ENCODE data around the gene MASTL.

The MASTL gene

DNA sequence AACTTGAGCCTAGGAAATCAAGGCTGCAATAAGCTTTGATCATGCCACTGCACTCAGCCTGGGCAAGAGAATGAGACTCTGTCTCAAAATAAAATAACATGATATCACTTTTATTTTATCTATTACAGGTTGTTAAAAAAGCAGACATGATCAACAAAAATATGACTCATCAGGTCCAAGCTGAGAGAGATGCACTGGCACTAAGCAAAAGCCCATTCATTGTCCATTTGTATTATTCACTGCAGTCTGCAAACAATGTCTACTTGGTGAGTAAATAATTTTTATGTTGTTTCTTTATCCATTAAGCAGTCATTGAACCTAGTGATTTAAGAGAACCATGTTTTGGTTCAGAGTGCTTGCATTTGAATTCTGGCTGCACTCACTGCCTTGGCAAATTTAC is 3.3 kb downstream of the MASTL start:
- Histone ChIP-seq H3K9ac (ENCODE audit: low read length) (no peak overlapping the region), H3K4me1 (ENCODE audit: control insufficient read depth, insufficient read depth, low read length) (peaks cover 6% of the 10 kb centered on the region), H3K27me3 (ENCODE audit: control insufficient read depth, insufficient read depth, low read length) (no peaks in the 10 kb centered on the region), H3K36me3 (ENCODE audit: control insufficient read depth, insufficient read depth, low read length) (peaks cover 4% of the 10 kb centered on the region), H3K4me3 (ENCODE audit: low read length) (no peak overlapping the region), H3K27ac (ENCODE audit: low read depth, low read length) (no peak overlapping the region)

DNA sequence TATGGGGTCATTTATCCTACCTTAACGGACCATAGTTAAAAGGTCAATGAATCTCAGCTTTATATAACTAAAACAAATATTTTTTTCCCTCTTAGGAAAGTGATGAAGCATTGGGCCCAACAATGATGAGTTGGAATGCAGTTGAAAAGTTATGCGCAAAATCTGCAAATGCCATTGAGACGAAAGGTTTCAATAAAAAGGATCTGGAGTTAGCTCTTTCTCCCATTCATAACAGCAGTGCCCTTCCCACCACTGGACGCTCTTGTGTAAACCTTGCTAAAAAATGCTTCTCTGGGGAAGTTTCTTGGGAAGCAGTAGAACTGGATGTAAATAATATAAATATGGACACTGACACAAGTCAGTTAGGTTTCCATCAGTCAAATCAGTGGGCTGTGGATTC is 14.7 kb downstream of the MASTL start:
- no peaks in the 10 kb centered on the region for H3K4me1 ChIP-seq (ENCODE audit: control insufficient read depth, insufficient read depth, low read length)
- no peak overlapping the region for H3K4me3 ChIP-seq (ENCODE audit: low read length)
- no peaks in the 10 kb centered on the region for H3K27me3 ChIP-seq (ENCODE audit: control insufficient read depth, insufficient read depth, low read length)
- no peak overlapping the region for H3K27ac ChIP-seq (ENCODE audit: low read depth, low read length)
- H3K36me3 ChIP-seq (ENCODE audit: control insufficient read depth, insufficient read depth, low read length), result peaks cover 13% of the 10 kb centered on the region
- H3K9ac ChIP-seq (ENCODE audit: low read length), result no peak overlapping the region

DNA sequence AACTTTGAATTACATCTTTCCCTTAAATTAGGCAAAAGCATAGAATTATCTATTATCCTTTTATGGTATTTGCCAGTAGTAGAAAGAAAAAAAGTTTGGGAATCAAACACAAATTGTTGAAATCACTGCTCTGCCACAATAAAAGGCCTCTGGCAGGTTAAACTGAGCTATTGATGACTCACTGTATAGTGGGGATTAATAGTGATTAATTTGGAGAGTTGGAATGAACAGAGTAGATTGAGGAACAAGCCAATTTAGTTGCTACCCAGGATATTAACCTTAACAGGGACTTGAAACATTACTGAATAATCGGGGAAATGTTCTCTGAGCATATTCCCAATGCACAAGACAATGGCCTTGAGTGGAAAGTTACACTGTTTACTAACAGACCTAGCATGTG is 33.1 kb downstream of the MASTL start:
- peaks cover 2% of the 10 kb centered on the region for H3K36me3 ChIP-seq (ENCODE audit: control insufficient read depth, insufficient read depth, low read length)
- no peaks in the 10 kb centered on the region for H3K4me1 ChIP-seq (ENCODE audit: control insufficient read depth, insufficient read depth, low read length)
- H3K9ac ChIP-seq (ENCODE audit: low read length), result no peak overlapping the region
- no peaks in the 10 kb centered on the region for H3K27me3 ChIP-seq (ENCODE audit: control insufficient read depth, insufficient read depth, low read length)
- H3K27ac ChIP-seq (ENCODE audit: low read depth, low read length), result no peak overlapping the region
- no peak overlapping the region for H3K4me3 ChIP-seq (ENCODE audit: low read length)

DNA sequence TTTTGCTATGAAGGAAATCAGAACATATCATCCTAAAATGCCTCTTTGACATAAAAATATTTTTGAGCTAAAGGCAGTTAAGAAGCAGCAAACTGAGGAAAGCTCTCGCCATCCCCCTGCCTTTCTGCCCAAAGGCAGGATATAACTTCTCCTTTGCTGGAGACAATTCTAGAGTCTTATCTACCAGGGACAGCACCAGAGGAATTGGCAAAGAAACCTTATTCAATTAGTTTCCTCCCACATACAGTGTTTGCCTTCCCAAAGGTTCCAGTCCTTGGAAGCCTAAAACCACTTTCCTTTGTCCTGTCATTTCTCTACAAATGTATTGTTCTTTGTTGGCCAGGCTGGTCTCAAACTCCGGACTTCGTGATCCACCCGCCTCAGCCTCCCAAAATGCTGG is 33.7 kb downstream of the MASTL start:
- H3K27me3 ChIP-seq (ENCODE audit: control insufficient read depth, insufficient read depth, low read length), result no peaks in the 10 kb centered on the region
- no peak overlapping the region for H3K9ac ChIP-seq (ENCODE audit: low read length)
- no peak overlapping the region for H3K27ac ChIP-seq (ENCODE audit: low read depth, low read length)
- H3K36me3 ChIP-seq (ENCODE audit: control insufficient read depth, insufficient read depth, low read length), result peaks cover 2% of the 10 kb centered on the region
- H3K4me1 ChIP-seq (ENCODE audit: control insufficient read depth, insufficient read depth, low read length), result no peaks in the 10 kb centered on the region
- H3K4me3 ChIP-seq (ENCODE audit: low read length), result no peak overlapping the region

DNA sequence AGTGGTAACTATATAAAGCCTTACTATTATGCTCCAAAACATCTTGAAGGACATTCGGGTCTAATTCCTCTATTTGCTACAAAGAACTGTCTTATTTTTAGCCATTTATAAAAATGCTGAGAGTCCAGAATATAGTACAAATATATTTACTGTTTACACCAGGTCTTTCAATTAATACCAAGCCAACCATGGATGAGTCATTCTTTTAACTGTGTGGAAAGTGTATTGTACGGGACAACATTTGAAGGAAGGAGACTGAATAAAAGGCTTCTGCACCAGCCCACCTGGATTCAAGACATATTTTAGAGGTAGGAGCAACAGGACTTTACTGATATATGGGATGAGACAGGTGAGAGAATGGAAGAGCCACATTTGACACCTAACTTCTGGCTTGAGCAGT is 35.4 kb downstream of the MASTL start:
- H3K27me3 ChIP-seq (ENCODE audit: control insufficient read depth, insufficient read depth, low read length), result no peaks in the 10 kb centered on the region

DNA sequence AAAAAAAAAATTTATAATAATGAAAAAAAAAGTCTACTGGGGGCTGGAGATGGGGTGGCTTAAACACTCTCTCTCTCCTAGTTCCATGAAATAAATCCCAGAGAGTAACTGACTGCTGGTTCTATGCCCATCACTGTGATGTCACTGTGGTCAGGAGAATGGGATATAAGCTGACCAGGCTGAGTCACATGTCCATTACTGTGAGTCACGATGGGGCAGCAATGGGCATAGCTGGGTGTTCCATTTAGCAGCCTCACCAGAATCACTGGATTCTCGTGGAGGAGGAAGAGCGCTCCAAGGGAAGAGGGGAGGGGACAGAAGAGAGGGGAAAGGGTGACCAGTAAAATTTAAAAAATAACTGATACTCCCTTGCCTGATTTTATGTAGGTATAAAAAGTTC is 37.1 kb downstream of the MASTL start:
- Histone ChIP-seq H3K27ac (ENCODE audit: low read depth, low read length) (no peak overlapping the region), H3K36me3 (ENCODE audit: control insufficient read depth, insufficient read depth, low read length) (no peaks in the 10 kb centered on the region), H3K27me3 (ENCODE audit: control insufficient read depth, insufficient read depth, low read length) (no peaks in the 10 kb centered on the region), H3K4me1 (ENCODE audit: control insufficient read depth, insufficient read depth, low read length) (no peaks in the 10 kb centered on the region), H3K4me3 (ENCODE audit: low read length) (no peak overlapping the region), H3K9ac (ENCODE audit: low read length) (no peak overlapping the region)

More for the DNA sequence above, 35.4 kb downstream of the MASTL start:
- Histone ChIP-seq H3K36me3 (ENCODE audit: control insufficient read depth, insufficient read depth, low read length) (peaks cover 2% of the 10 kb centered on the region), H3K9ac (ENCODE audit: low read length) (no peak overlapping the region), H3K27ac (ENCODE audit: low read depth, low read length) (no peak overlapping the region), H3K4me3 (ENCODE audit: low read length) (no peak overlapping the region), H3K4me1 (ENCODE audit: control insufficient read depth, insufficient read depth, low read length) (no peaks in the 10 kb centered on the region)

DNA sequence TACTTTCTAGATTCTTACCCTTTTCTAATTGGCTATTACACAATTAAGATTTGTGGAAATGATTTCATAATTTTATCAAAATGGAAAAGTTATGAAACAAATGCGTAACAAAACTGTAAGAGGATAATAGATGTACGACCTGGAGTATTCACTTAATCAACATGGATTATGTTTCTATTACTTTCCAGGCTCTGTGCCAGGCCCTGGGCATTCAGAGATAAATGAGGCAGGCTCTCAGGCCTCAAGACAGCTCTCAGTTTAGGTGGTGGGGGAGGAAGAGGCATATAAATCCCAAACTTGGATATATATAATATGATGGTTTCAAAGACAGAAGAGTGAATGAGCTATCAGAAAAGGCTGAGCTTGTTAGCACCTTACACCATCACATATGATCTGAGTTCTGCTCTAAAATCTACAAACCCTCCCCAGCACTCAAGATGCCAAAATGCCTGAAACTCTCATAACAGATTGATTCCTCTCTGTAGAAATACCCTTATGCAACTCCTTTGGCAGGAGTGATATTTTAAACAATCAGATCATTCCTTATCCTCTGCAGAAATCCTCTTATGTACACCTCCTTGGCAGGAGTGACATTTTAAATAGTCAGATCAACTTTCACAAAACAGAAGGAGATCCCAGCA is 42.9 kb downstream of the MASTL start:
- Histone ChIP-seq H3K36me3 (ENCODE audit: control insufficient read depth, insufficient read depth, low read length) (peaks cover under 1% of the 10 kb centered on the region), H3K4me3 (ENCODE audit: low read length) (no peak overlapping the region), H3K27ac (ENCODE audit: low read depth, low read length) (no peak overlapping the region), H3K4me1 (ENCODE audit: control insufficient read depth, insufficient read depth, low read length) (no peaks in the 10 kb centered on the region), H3K9ac (ENCODE audit: low read length) (no peak overlapping the region), H3K27me3 (ENCODE audit: control insufficient read depth, insufficient read depth, low read length) (no peaks in the 10 kb centered on the region)

DNA sequence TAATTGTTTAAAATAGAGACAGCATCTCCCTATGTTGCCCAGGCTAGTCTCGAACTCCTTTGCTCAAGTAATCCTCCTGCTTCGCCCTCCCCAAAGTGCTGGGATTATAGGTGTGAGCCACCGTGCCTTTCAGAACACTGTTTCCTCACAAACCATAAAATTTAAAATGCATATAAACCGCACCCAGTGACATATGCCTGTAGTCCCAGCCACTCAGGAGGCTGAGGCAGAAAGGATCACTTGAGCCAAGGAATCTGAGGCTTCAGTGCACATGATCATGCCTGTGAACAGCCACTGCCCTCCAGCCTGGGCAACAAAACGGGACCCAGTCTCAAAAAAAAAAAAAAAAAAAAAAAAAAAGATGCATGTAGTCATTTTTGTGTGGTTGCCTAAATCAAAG is 48.7 kb downstream of the MASTL start:
- no peak overlapping the region for H3K9ac ChIP-seq (ENCODE audit: low read length)
- peaks cover 24% of the 10 kb centered on the region for H3K36me3 ChIP-seq (ENCODE audit: control insufficient read depth, insufficient read depth, low read length)
- no peak overlapping the region for H3K27ac ChIP-seq (ENCODE audit: low read depth, low read length)
- no peaks in the 10 kb centered on the region for H3K27me3 ChIP-seq (ENCODE audit: control insufficient read depth, insufficient read depth, low read length)
- no peaks in the 10 kb centered on the region for H3K4me1 ChIP-seq (ENCODE audit: control insufficient read depth, insufficient read depth, low read length)
- H3K4me3 ChIP-seq (ENCODE audit: low read length), result no peak overlapping the region

DNA sequence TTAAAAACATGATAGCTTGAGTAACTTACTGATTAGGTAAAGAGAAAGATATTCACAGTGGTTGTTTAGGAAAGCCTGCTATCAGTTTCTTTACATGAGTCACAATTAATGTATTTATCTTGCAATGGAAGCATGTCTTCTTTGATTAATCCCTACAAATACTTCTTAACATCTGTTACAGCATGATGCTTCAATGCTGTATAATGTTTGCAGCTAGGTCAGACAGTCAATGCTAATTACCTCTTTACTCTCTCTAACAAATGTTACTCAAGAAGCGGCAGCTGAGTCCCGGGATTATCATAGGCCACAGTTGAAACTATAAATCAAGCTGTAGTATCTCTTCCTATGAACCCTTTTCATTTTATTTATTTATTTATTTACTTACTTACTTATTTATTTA is 52.2 kb downstream of the MASTL start:
- Histone ChIP-seq H3K4me3 (ENCODE audit: low read length) (no peak overlapping the region), H3K36me3 (ENCODE audit: control insufficient read depth, insufficient read depth, low read length) (peaks cover 33% of the 10 kb centered on the region), H3K27me3 (ENCODE audit: control insufficient read depth, insufficient read depth, low read length) (no peaks in the 10 kb centered on the region), H3K4me1 (ENCODE audit: control insufficient read depth, insufficient read depth, low read length) (no peaks in the 10 kb centered on the region), H3K9ac (ENCODE audit: low read length) (no peak overlapping the region), H3K27ac (ENCODE audit: low read depth, low read length) (no peak overlapping the region)

DNA sequence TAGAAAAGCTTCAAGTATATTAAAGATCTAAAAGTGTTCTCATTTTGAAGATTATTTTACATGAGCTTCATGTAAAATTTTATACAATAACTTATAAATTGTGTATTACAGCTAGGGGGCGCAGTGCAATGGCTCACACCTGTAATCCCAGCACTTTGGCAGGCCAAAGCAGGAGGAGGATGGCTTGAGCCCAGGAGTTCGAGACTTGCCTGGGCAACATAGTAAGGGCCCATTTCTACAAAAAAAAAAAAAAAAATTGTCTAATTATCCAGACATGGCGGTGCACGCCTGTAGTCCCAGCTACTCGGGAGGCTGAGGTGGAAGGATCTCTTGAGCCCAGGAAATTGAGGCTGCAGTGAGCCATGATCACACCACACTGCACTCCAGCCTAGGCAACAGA is 68.8 kb downstream of the MASTL start:
- no peak overlapping the region for H3K27ac ChIP-seq (ENCODE audit: low read depth, low read length)
- H3K36me3 ChIP-seq (ENCODE audit: control insufficient read depth, insufficient read depth, low read length), result peaks cover 7% of the 10 kb centered on the region

DNA sequence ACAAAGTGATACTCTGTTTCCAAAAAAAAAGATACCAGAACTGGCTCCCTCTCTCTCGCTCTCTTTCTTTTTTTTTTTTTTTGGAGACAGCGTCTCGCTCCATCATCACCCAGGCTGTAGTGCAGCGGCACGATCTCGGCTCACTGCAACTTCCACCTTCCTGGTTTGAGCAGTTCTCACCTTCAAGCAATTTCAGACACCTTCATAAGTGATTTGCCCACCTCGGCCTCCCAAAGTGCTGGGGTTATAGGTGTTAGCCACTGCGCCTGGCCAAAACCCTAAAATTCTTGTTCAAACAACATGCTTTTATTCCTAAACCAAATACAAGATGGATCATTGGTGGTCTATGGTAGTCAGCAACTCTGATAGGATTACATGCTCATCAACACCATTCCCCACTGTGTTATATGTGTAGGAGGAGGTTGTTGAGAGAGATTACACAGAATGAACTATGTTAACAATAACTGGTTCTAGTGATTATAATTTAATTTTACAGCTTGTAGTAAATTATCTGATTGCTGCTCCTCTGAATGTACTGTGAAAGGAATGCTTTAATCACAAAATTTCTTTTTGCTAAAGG is 69.9 kb downstream of the MASTL start:
- no peak overlapping the region for H3K9ac ChIP-seq (ENCODE audit: low read length)
- no peaks in the 10 kb centered on the region for H3K4me1 ChIP-seq (ENCODE audit: control insufficient read depth, insufficient read depth, low read length)
- H3K27ac ChIP-seq (ENCODE audit: low read depth, low read length), result no peak overlapping the region
- H3K4me3 ChIP-seq (ENCODE audit: low read length), result no peak overlapping the region
- peaks cover 7% of the 10 kb centered on the region for H3K36me3 ChIP-seq (ENCODE audit: control insufficient read depth, insufficient read depth, low read length)
- H3K27me3 ChIP-seq (ENCODE audit: control insufficient read depth, insufficient read depth, low read length), result no peaks in the 10 kb centered on the region

More for the DNA sequence above, 68.8 kb downstream of the MASTL start:
- H3K9ac ChIP-seq (ENCODE audit: low read length), result no peak overlapping the region
- no peaks in the 10 kb centered on the region for H3K4me1 ChIP-seq (ENCODE audit: control insufficient read depth, insufficient read depth, low read length)
- H3K27me3 ChIP-seq (ENCODE audit: control insufficient read depth, insufficient read depth, low read length), result no peaks in the 10 kb centered on the region
- H3K4me3 ChIP-seq (ENCODE audit: low read length), result no peak overlapping the region

DNA sequence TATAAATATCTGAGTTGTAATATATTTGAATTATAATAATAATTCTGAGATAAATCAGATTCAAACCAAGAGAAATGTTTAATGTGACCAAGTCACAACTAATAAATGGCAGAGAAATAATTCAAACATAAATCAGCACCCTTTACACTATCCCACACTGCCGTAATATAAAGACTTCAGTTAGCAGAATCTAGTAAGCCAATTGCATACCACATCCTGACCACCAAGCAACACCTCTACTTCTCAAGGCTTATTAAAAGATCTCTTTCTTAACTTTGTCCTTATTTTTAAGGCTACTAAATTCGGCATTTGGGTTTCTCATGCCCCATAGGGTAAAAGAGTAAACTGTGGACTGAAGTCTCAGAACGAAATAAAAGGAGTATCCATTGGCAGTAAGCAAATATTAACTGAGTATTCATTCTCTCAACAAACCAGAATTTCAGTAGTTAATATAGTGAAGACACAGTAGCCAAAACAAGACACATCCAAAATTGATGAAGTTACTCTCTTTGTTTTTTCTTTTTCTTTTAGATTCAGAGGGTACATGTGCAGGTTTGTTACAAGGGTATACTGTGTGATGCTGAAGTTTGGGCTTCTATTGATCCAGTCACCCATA is 70.6 kb downstream of the MASTL start:
- Histone ChIP-seq H3K27ac (ENCODE audit: low read depth, low read length) (no peak overlapping the region), H3K4me3 (ENCODE audit: low read length) (no peak overlapping the region), H3K4me1 (ENCODE audit: control insufficient read depth, insufficient read depth, low read length) (no peaks in the 10 kb centered on the region), H3K9ac (ENCODE audit: low read length) (no peak overlapping the region), H3K27me3 (ENCODE audit: control insufficient read depth, insufficient read depth, low read length) (no peaks in the 10 kb centered on the region), H3K36me3 (ENCODE audit: control insufficient read depth, insufficient read depth, low read length) (peaks cover 7% of the 10 kb centered on the region)

DNA sequence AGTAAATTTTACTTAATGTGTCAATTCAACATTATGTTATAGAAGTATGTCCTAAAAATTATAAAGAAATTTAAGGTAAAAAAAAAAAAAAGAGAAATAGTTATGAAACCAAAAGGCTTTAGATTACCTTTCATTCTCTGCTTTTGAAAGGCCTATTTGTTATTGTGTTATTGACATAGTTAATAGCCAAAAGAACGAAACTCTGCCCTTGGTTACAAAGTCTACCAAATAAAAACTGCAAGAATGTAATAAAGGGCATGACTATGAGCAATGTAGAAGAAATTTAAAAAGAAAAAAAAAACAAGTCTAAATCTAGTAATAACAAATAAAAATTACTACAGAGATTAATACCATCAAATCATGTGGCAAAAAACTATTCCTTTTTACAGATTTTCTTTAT is 74.9 kb downstream of the MASTL start:
- no peak overlapping the region for H3K4me3 ChIP-seq (ENCODE audit: low read length)
- H3K27ac ChIP-seq (ENCODE audit: low read depth, low read length), result no peak overlapping the region
- no peaks in the 10 kb centered on the region for H3K27me3 ChIP-seq (ENCODE audit: control insufficient read depth, insufficient read depth, low read length)
- no peaks in the 10 kb centered on the region for H3K4me1 ChIP-seq (ENCODE audit: control insufficient read depth, insufficient read depth, low read length)
- no peaks in the 10 kb centered on the region for H3K36me3 ChIP-seq (ENCODE audit: control insufficient read depth, insufficient read depth, low read length)
- no peak overlapping the region for H3K9ac ChIP-seq (ENCODE audit: low read length)

All from rectal smooth muscle tissue (tissue), 1 donor.